Right ventricle myocardium superior (tissue), 1 donor: ENCODE measurements around the gene ZNF91. TPM values are rescaled to one million over a fixed set of nuclear protein-coding genes. Genes with fewer than 3 reads are reported as not detected.
"Not testable (repeated sequence)": the region's sequence is repeated elsewhere in the genome, so short reads cannot be mapped to it uniquely, and the experiment has no call there.

Experiments
- ATAC-seq: fragments of 200-7000 bp; cut with Tn5 transposase; one replicate; pipeline ENCODE4 v1.9.1; 2020; ENCODE audit warnings: mild to moderate bottlenecking; ENCODE audit not compliant: poor library complexity
- DNase-seq: peaks from one replicate; pipeline ENCODE4 v3.0.0-alpha.2; 2020
- intact Hi-C: fragments of 100-400 bp; cut with DNase I; formaldehyde crosslinking; loops from one replicate; pipeline ENCODE4 v1.11.2; 2022
- total RNA-seq: library from RNA; stranded (reverse); fragmentation: NEBNext Ultra II Directional; extraction: Animal tissue kit (Norgen Biotek cat#: 25700); gene quantifications from one replicate; pipeline ENCODE4 v1.2.1, GENCODE V29; 2021
- donor health status: DM: no; HTN: yes; CAD: no; lungs with severe emphysema.

The ZNF91 gene
- total RNA-seq, 1 donor from 2014 or later, result 90.6 TPM

DNA sequence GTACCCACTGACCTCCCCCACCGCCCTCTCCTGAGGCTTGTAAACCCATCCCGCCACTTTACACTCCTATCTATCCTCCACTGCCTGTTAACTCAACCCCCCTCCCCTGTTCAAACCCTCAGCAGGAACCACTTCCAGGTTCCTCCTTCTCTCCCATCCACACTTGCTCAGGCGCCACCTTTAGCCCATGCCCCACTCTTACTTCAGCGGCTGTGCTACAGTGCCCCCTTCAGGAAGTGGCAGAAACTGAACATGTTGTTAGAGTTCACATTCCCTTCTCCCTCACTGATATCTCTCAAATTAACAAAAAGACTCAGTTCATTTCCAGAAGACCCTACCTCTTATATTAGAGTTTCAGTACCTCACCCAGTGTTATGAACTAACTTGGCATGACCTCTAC is 49.4 kb downstream of the ZNF91 start:
- no peak for ATAC-seq
- intact Hi-C loops, result no loop called here
- DNase-seq, result no peak

- ATAC-seq, result peak; percentile 30
- DNase-seq, result no peak
- intact Hi-C loops, result no loop called here
Observed at GRCh38 chr19:23343434-23344010, 51.7 kb downstream of the ZNF91 start.

GRCh38 chr19:23328211-23328610 is 67.1 kb downstream of the ZNF91 start:
- no peak for DNase-seq
- intact Hi-C loops, result no loop called here
- ATAC-seq, result no peak

GRCh38 chr19:23321953-23322549 is 73.2 kb downstream of the ZNF91 start:
- intact Hi-C loops, result loop anchor here (2.0 kb wide), 1 partner anchor 145 kb away; no protein-coding TSS in a partner anchor
- no peak for DNase-seq
- ATAC-seq, result peak; percentile 11

DNA sequence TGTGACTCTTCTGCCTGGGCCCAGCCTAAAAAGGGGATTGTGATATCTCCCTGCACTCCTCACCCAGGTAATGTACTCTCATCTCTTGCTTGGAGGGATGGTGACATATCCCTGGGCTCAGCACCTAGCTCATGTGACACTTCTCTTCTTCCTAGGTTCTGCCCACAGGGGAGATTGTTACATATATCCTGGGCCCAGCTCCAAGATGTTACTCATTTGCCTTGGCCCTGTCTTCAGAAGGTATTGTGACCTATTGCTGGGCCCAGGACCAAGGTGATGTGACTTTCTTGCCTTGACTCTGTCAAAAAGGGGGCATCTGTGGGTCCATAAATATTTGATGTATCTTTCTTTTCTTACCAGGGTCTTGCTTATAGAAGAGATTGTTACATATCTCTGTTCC is 73.9 kb downstream of the ZNF91 start:
- intact Hi-C loops, ATAC-seq, DNase-seq: not testable (repeated sequence)

GRCh38 chr19:23319571-23319970 is 75.7 kb downstream of the ZNF91 start:
- intact Hi-C loops, DNase-seq, ATAC-seq: not testable (repeated sequence)

GRCh38 chr19:23318941-23319340 is 76.3 kb downstream of the ZNF91 start:
- ATAC-seq, intact Hi-C loops: not testable (repeated sequence)

DNA sequence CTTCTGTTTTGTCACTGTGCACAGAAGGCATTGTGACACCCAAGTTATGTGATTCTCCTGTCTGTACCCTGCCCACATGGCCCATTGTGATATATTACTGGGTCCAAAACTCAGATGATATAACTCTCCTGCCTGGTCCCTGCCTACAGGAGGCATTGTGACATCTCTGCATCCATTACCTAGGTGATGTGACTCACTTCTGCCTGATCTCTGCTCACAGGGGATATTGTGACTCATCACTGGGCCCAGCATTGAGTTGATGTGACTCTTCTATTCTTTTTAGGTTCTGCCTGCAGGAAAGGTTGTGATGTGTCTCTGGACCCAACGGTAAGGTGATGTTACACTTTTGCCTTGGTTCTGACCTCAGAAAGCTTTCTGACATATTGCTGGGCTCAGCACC is 77.1 kb downstream of the ZNF91 start:
- ATAC-seq, result no peak
- intact Hi-C loops, result no loop called here
- DNase-seq, result no peak

More at GRCh38 chr19:23318941-23319340, 76.3 kb downstream of the ZNF91 start:
- DNase-seq, result not testable (repeated sequence)

DNA sequence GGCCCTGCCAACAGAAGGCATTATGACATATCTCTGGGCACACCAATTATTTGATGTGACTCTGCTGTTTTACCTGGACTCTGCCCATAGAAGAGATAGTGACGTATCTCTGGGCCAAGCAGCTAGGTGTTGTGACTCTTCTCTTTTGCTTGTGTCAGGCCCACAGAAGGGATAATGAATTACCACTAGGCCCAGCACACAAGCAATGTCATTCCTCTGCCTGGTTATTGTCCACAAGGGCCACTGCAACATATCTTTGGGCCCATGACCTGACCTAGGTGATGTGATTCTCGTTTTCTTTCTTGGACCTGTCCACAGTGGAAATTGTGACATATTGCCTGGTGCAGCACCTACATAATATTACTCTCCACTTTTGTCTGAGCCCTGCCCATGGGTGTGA is 80.0 kb downstream of the ZNF91 start:
- no peak for ATAC-seq
- intact Hi-C loops, result no loop called here
- DNase-seq, result no peak

GRCh38 chr19:23314505-23315251 is 80.6 kb downstream of the ZNF91 start:
- intact Hi-C loops, result no loop called here
- no peak for ATAC-seq
- no peak for DNase-seq

GRCh38 chr19:23313196-23313595 is 82.1 kb downstream of the ZNF91 start:
- no peak for DNase-seq
- ATAC-seq, result no peak
- intact Hi-C loops, result no loop called here

DNA sequence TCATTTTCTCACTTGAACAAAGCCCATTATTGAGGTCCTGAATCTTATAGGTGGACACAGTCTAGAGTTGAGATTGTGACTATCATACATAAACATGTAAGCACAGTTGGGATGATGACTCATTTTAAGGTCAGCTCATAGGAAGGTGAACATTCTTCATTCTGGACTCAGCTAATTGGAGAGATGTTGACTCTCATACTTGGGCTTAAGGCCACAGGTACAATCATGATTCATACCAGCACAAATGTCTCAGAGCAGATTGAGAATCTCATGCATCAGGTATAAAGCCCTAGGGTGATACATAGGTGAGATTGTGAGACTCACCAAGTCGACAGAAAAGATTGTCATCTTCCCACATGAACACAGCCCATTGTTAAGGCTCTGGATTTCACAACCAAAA is 82.8 kb downstream of the ZNF91 start:
- DNase-seq (no peak), ATAC-seq (no peak)
- intact Hi-C loops, result no loop called here

DNA sequence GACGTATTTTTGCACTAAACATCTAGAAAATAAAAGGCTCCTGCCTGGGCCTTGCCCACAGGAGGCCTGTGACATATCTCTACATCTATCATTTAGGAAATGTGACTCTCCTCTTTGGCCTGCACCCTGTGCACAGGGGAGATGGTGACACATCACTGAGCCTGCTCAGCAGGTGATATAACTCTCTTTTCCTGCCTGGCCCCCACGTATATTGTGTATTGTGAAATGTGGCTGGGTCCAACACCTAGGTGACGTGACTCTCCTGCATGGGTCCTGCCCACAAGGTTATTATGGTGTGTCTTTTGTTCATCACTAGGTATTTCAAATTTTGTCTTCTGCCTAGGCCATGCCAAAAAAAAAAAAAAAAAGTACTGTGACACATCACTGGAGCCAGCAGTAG is 83.7 kb downstream of the ZNF91 start:
- no peak for ATAC-seq
- intact Hi-C loops, result no loop called here
- DNase-seq, result no peak

DNA sequence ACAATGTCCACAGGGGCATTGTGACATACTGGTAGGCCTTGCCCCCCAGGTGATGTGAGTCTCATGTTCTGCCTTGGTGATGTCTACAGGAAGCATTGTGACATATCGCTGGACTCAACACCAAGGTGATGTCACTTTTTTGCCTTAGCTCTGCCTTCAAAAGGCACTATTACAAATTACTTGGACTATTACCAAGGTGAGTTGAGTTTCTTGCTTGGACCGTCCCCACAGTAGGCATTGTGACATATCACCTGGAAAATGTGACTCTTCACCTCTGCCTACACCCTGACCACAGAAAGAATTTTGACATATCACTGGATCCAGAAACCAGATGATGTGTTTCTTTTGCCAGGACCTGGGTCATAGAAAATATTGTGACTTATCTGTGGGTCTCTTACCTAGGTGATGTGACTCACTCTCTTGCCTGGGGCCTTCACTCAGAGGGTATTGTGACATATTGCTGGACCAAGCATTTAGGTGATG is 84.5 kb downstream of the ZNF91 start:
- ATAC-seq (no peak), DNase-seq (no peak)
- intact Hi-C loops, result no loop called here

DNA sequence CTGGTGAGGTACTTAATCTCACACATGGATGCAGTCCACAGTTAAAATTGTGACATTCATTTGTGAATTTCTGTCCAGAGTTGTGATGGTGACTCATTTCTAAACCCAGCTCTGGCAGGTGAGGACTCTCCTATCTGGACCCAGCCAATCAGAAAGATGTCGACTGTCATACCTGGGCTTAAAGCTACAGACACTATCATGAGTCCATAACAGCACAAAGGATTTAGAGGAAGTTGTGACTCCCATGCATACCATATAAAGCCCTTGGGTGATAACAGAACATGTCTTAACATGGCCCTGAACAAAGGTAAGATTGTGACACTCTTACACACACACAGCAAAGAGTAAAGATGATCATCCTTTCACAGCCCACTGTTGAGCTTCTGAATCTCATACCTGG is 85.3 kb downstream of the ZNF91 start:
- intact Hi-C loops, result no loop called here
- DNase-seq, result no peak
- ATAC-seq, result no peak

GRCh38 chr19:23305555-23305954 is 89.7 kb downstream of the ZNF91 start:
- DNase-seq, result no peak
- ATAC-seq, result no peak
- intact Hi-C loops, result no loop called here

GRCh38 chr19:23304238-23304637 is 91.0 kb downstream of the ZNF91 start:
- ATAC-seq, result no peak
- DNase-seq, result no peak
- intact Hi-C loops, result no loop called here

DNA sequence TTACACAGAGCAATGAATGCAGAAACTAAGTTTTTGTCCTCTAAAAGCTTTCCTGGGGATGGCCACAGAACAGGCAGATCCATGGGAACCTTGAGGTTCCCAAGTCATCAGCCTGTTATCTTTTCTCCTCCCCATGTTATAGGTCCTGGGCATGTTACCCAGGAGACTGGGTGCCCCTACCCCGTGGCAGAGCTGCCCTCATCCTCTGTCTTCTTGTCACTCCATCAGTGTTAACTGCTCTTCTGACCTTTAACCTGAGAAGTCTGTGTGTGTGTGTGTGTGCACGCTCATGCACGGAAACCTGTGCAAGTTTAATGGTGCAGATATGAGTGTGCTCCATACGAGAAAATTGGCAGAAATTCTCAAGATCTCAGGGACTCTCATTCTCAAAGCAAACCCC is 101.1 kb downstream of the ZNF91 start:
- no peak for DNase-seq
- no peak for ATAC-seq
- intact Hi-C loops, result no loop called here

GRCh38 chr19:23289966-23290365 is 105.3 kb downstream of the ZNF91 start:
- DNase-seq, intact Hi-C loops: not testable (repeated sequence)

More at GRCh38 chr19:23289966-23290365, 105.3 kb downstream of the ZNF91 start:
- ATAC-seq, result not testable (repeated sequence)
